K562 (cell line): ENCODE measurements around the gene ZSWIM4. TPM values are rescaled to one million over a fixed set of nuclear protein-coding genes. Genes with fewer than 3 reads are reported as not detected.
A peak's percentile ranks its signal among the peaks of the same experiment; 100 is the strongest.
"Not testable (repeated sequence)": the region's sequence is repeated elsewhere in the genome, so short reads cannot be mapped to it uniquely, and the experiment has no call there.

Experiments used
- ATAC-seq: fragments of 200-7000 bp; cut with Tn5 transposase; 3 replicates; pipeline ENCODE4 v1.9.1; 2020; ENCODE audit warnings: moderate library complexity
- BruUV-seq: library from RNA; stranded (reverse); fragments of 400-500 nt; replicated peaks from 2 replicates; lab custom pipeline; 2021; lab: Mats Ljungman, UMichigan
- CTCF ChIA-PET: fragments of 300-600 bp; formaldehyde crosslinking; extraction: SDS; loops from one replicate; lab custom pipeline; 2021; ENCODE audit warnings: low intra/inter-chr PET ratio; lab: Yijun Ruan, JAX
- POLR2A ChIA-PET: fragments of 300-600, 350-650 bp; sonication (Branson Sonifier 250); formaldehyde crosslinking; extraction: SDS; loops from one replicate; lab custom pipeline; 2021; ENCODE audit warnings: antibody characterized with exemption, inconsistent platforms; lab: Yijun Ruan, JAX
- DNase-seq, 4 experiments: peaks; one replicate each; pipeline versions ENCODE4 v3.0.0 to v3.0.0-alpha.2; 2011 to 2018; ENCODE audit warnings: low spot score in 3 of 4, mixed read lengths in 3 of 4; ENCODE audit errors: extremely low read depth in 1 of 4
- FAIRE-seq: peaks from 2 replicates; lab custom pipeline; 2011; peaks lifted over from hg19 to GRCh38; lab: Jason Lieb, UNC
- H2AFZ ChIP-seq: 2 replicates; pipeline ENCODE4 v1.6.0; 2011; ENCODE audit warnings: low read depth, low read length, control low read depth, inconsistent platforms
- H3K27ac ChIP-seq: fragments of 200-600 bp; 3 replicates; pipeline ENCODE4 v1.8.0; 2011; ENCODE audit warnings: low read depth, mild to moderate bottlenecking, control low read depth, inconsistent platforms, low read length, moderate library complexity, mixed read lengths; ENCODE audit errors: extremely low read depth
- H3K27me3 ChIP-seq, 2 experiments: fragments of 300-600 bp in 1 of 2; 2 replicates in 1 of 2; 3 replicates in 1 of 2; pipeline versions ENCODE4 v1.6.0 to v1.8.0; 2011; ENCODE audit warnings: inconsistent platforms in 2 of 2, low read length in 2 of 2, mild to moderate bottlenecking in 1 of 2, mixed read lengths in 1 of 2, moderate library complexity in 1 of 2; ENCODE audit not compliant: control insufficient read depth in 2 of 2, insufficient read depth in 2 of 2
- H3K36me3 ChIP-seq: fragments of 300-600 bp; 3 replicates; pipeline ENCODE4 v1.8.0; 2011; ENCODE audit warnings: mild to moderate bottlenecking, low read length, inconsistent platforms; ENCODE audit not compliant: control insufficient read depth, insufficient read depth
- H3K4me1 ChIP-seq, 2 experiments: fragments of 200-600 bp in 1 of 2; replicated peaks in 1 of 2; 2 replicates in 1 of 2; 3 replicates in 1 of 2; pipeline versions ENCODE4 v1.5.1 to v1.8.0; 2011; ENCODE audit warnings: inconsistent platforms in 2 of 2, low read length in 2 of 2, mild to moderate bottlenecking in 1 of 2, mixed read lengths in 1 of 2, moderate library complexity in 1 of 2; ENCODE audit not compliant: control insufficient read depth in 2 of 2, insufficient read depth in 2 of 2
- H3K4me2 ChIP-seq: 2 replicates; pipeline ENCODE4 v1.6.1; 2011; ENCODE audit warnings: low read length, control low read depth, inconsistent platforms, mixed read lengths; ENCODE audit not compliant: insufficient read depth
- H3K4me3 ChIP-seq: fragments of 200-600 bp; sonication (generic), shearing (Covaris generic); 2 replicates; pipeline ENCODE4 v1.5.1; 2016; ENCODE audit warnings: control low read depth, inconsistent platforms
- H3K79me2 ChIP-seq: fragments of 200-600 bp; 3 replicates; pipeline ENCODE4 v1.8.0; 2011; ENCODE audit warnings: low read length, inconsistent platforms; ENCODE audit not compliant: control insufficient read depth, insufficient read depth
- H3K9ac ChIP-seq, 2 experiments: 2 replicates each; pipeline versions ENCODE4 v1.6.0 to v1.6.1; 2011; ENCODE audit warnings: low read depth in 2 of 2, low read length in 2 of 2, control low read depth in 1 of 2, inconsistent platforms in 1 of 2, mild to moderate bottlenecking in 1 of 2, mixed read lengths in 1 of 2; ENCODE audit not compliant: insufficient read depth in 1 of 2
- H3K9me1 ChIP-seq: one replicate; pipeline ENCODE4 v1.6.0; 2011; ENCODE audit warnings: inconsistent platforms, mild to moderate bottlenecking, low read length, moderate library complexity; ENCODE audit not compliant: control insufficient read depth, insufficient read depth
- H3K9me3 ChIP-seq: replicated peaks from 2 replicates; pipeline ENCODE4 v1.5.1; 2011; ENCODE audit warnings: low read depth, low read length, inconsistent platforms; ENCODE audit not compliant: control insufficient read depth, insufficient read depth
- H4K20me1 ChIP-seq: replicated peaks from 2 replicates; pipeline ENCODE4 v1.6.1; 2011; ENCODE audit warnings: low read length, inconsistent platforms, mixed read lengths; ENCODE audit not compliant: control insufficient read depth, insufficient read depth
- MCM3 ChIP-seq: fragments of 450-650 bp; IDR thresholded peaks from 2 replicates; pipeline ENCODE4 v1.6.1; 2016
- RBFOX2 ChIP-seq: fragments of 200-400 bp; formaldehyde crosslinking; IDR thresholded peaks from 2 replicates; pipeline ENCODE4 v1.6.1; 2017; ENCODE audit warnings: low read depth, mild to moderate bottlenecking, low read length, moderate library complexity
- XRCC5 ChIP-seq: fragments of 200-400 bp; formaldehyde crosslinking; IDR thresholded peaks from 2 replicates; pipeline ENCODE4 v1.6.1; 2017; ENCODE audit warnings: low read depth, mild to moderate bottlenecking, low read length
- WGBS: fragments of 100-300 bp; shearing (Covaris generic); methylation state at CpG from one replicate; pipeline ENCODE4 v1.1.6; 2016; ENCODE audit warnings: low coverage, mixed read lengths; ENCODE audit not compliant: insufficient coverage; ENCODE audit errors: missing lambda C conversion rate; 5-methylcytosine and 5-hydroxymethylcytosine counted together
- in situ Hi-C: fragments of 300-500 bp; cut with MboI; formaldehyde crosslinking; loops from 4 replicates; pipeline ENCODE4 v1.15.0; 2018; ENCODE audit warnings: inconsistent platforms, mixed read lengths
- intact Hi-C: fragments of 100-400 bp; cut with micrococcal nuclease; formaldehyde crosslinking; loops from 2 replicates; pipeline ENCODE4 v1.14.2; 2022
- polyA plus RNA-seq, 8 experiments: library from polyadenylated mRNA; depleted of rRNA in 4 of 8; stranded (reverse) in 5 of 8; unstranded in 3 of 8; fragments of >200 nt; fragmentation: Nextera tagmentation in 2 of 8; fragmentation: Illumina TruSeq in 1 of 8; extraction: Ambion mirVana in 2 of 8; extraction: Trizol in 1 of 8; gene quantifications; 2 replicates each; pipeline versions ENCODE4 v1.2.1 to v1.2.3, GENCODE V29; 2011 to 2014; ENCODE audit warnings: inconsistent platforms in 1 of 8, missing spikeins in 1 of 8
- total RNA-seq, 7 experiments: library from RNA; depleted of rRNA in 6 of 7; stranded (reverse); fragments of >200 nt in 6 of 7; fragmentation: Illumina TruSeq in 2 of 7; extraction: Trizol in 2 of 7; gene quantifications; 2 replicates each; pipeline versions ENCODE4 v1.2.1 to v1.2.3, GENCODE V29; 2011 to 2021; ENCODE audit warnings: low replicate concordance in 1 of 7

ZSWIM4 gene
- total and polyA plus RNA-seq, 9 of the 15 experiments (the other 6 are each of a cell fraction or from before 2014, with no cell fraction given): 0.25 to 3.7 (median 0.79) TPM; not detected in 2

DNA sequence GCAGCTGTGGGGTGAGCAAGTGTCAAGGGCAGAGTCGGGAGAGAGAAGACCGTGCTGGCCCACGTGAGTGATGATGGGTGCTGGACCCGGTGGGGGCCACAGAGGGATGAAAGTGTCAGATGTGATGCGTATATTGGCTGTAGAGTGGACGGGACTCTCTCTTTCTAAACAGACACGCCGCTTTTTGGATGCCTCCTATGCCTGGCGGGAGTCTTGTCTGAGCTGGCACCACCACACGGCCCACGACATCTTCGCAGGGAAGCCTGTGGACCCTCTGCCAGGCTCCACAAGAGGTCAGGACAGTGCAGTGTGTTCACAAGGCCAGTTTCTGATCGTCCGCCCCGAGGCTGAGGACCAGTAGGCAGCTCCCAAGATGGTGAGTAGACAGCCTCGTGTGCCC, 43.8 kb upstream of the ZSWIM4 start:
- Histone ChIP-seq H4K20me1 (no peaks in the 10 kb centered on the region), H3K9ac (peak overlapping the region in 1 of 2 experiments; percentile 6; a peak in 1 of 4 replicates), H3K4me2 (no peak overlapping the region), H3K4me1 (peaks cover 7 to 22% of the 10 kb centered on the region in 2 experiments; a peak in 4 of 5 replicates), H2AFZ (no peak overlapping the region), H3K9me1 (no peaks in the 10 kb centered on the region), H3K9me3 (peaks cover 7% of the 10 kb centered on the region), H3K79me2 (peaks cover 22% of the 10 kb centered on the region), H3K4me3 (no peak overlapping the region), H3K27ac (no peak overlapping the region), H3K36me3 (peaks cover 42% of the 10 kb centered on the region), H3K27me3 (no peaks in the 10 kb centered on the region)
- in situ Hi-C loops: no loop called here
- intact Hi-C loops: no loop called here
- BruUV-seq: no TSS peak
- DNase-seq (no peak), FAIRE-seq (no peak), ATAC-seq (no peak)
- ChIA-PET CTCF (no interaction called here), POLR2A (interaction anchor here (0.8 kb wide), 1 partner anchor 14 kb away, joined by 3 read pairs; no protein-coding TSS in a partner anchor)
- TF ChIP-seq MCM3 (no peak), RBFOX2 (0 out of 2 replicates have a peak, but pooled peaks have one; percentile 17), XRCC5 (no peak)
- 86% methylated on average over 14 of the region's 16 CpGs for WGBS

DNA sequence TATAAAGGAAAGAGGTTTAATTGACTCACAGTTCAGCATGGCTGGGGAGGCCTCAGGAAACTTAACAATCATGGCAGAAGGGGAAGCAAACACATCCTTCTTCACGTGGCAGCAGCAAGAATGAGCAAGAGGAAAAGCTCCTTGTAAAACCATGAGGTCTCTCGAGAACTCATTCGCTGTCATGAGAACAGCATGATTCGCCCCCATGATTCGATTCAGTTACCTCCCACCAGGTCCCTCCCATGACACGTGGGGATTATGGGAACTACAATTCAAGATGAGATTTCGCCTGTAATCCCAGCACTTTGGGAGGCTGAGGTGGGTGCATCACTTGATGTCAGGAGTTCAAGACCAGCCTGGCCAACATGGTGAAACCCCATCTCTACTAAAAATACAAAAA, 41.6 kb upstream of the ZSWIM4 start:
- H3K4me2 ChIP-seq, H3K9me3 ChIP-seq, in situ Hi-C loops, H2AFZ ChIP-seq, POLR2A ChIA-PET, H4K20me1 ChIP-seq, H3K4me3 ChIP-seq, DNase-seq, H3K27ac ChIP-seq, CTCF ChIA-PET, BruUV-seq, ATAC-seq, FAIRE-seq, H3K9me1 ChIP-seq, H3K27me3 ChIP-seq, H3K9ac ChIP-seq, intact Hi-C loops: not testable (repeated sequence)
- Histone ChIP-seq H3K4me1 (peaks cover 6 to 15% of the 10 kb centered on the region in 2 experiments; a peak in 4 of 5 replicates), H3K79me2 (peaks cover 13% of the 10 kb centered on the region), H3K36me3 (peaks cover 61% of the 10 kb centered on the region)
- WGBS: 83% methylated on average over 7 of the region's 7 CpGs
